Mucosa of rectum (tissue), 2 donors: ENCODE data around the gene KRTAP13-3.

Source experiments
- H3K27ac ChIP-seq, 2 donors: one replicate each; pipeline ENCODE4 v1.7.0; 2013; ENCODE audit warnings: inconsistent platforms in 2 of 2, low read depth in 2 of 2, low read length in 2 of 2
- H3K27me3 ChIP-seq, 2 donors: one replicate each; pipeline ENCODE4 v1.7.0; 2013; ENCODE audit warnings: low read length in 2 of 2; ENCODE audit not compliant: control insufficient read depth in 2 of 2, insufficient read depth in 2 of 2
- H3K36me3 ChIP-seq, 2 donors: one replicate each; pipeline ENCODE4 v1.7.0; 2013; ENCODE audit warnings: low read length in 2 of 2; ENCODE audit not compliant: control insufficient read depth in 2 of 2, insufficient read depth in 2 of 2
- H3K4me1 ChIP-seq, 2 donors: one replicate each; pipeline ENCODE4 v1.7.0; 2013; ENCODE audit warnings: low read length in 2 of 2, mild to moderate bottlenecking in 1 of 2; ENCODE audit not compliant: control insufficient read depth in 2 of 2, insufficient read depth in 2 of 2
- H3K4me3 ChIP-seq, 2 donors: one replicate each; pipeline ENCODE4 v1.7.0; 2013; ENCODE audit warnings: low read length in 2 of 2
- H3K9ac ChIP-seq, 2 donors: one replicate each; pipeline ENCODE4 v1.7.0; 2013; ENCODE audit warnings: low read length in 2 of 2, low read depth in 1 of 2, mild to moderate bottlenecking in 1 of 2
- H3K9me3 ChIP-seq, 2 donors: one replicate each; pipeline ENCODE4 v1.7.0; 2013; ENCODE audit warnings: low read length in 2 of 2; ENCODE audit not compliant: control insufficient read depth in 2 of 2
- donor health status: healthy.
- donor health status: Normal muscosa, but diverticular disease.

Gene KRTAP13-3

GRCh38 chr21:30425826-30426225 is at the start of gene KRTAP13-3:
KRTAP13-3 (minus strand) TSS chr21:30425926; CDS start chr21:30425912, 14 bp downstream.
- Histone ChIP-seq H3K36me3 (no peaks in the 10 kb centered on the region), H3K27ac (no peak within 1 kb of the TSS), H3K4me3 (no peak within 1 kb of the TSS), H3K27me3 (no peaks in the 10 kb centered on the region), H3K9ac (no peak within 1 kb of the TSS), H3K9me3 (no peaks in the 10 kb centered on the region), H3K4me1 (no peaks in the 10 kb centered on the region)

GRCh38 chr21:30468900-30469714 is 43.4 kb upstream of the KRTAP13-3 start:
- H3K27me3 ChIP-seq, result no peaks in the 10 kb centered on the region
- no peak overlapping the region for H3K9ac ChIP-seq
- peaks cover 0 to 3% of the 10 kb centered on the region in 2 donors for H3K9me3 ChIP-seq
- H3K4me1 ChIP-seq, result no peaks in the 10 kb centered on the region
- no peaks in the 10 kb centered on the region for H3K36me3 ChIP-seq
- no peak overlapping the region for H3K27ac ChIP-seq
- no peak overlapping the region for H3K4me3 ChIP-seq

DNA sequence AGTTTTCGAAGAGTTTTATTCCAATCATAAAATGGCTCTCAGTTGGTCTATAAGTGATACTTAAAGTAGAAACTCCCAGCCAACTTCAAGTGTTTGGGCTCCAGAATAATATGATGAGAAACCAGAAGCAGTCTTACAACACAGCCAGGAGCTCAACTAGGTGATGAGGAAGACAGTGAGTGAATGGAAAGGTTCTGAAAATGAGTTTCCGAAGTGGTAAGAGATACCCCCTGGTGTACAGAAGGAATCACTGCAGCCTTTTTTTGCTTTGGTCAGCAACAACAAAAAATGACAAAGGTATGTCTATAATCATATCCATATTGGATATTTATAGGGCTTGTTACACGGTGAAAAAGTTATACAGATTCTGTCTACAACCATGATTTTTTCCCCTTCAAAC is 38.0 kb upstream of the KRTAP13-3 start:
- no peak overlapping the region for H3K4me3 ChIP-seq
- no peaks in the 10 kb centered on the region for H3K4me1 ChIP-seq
- no peaks in the 10 kb centered on the region for H3K36me3 ChIP-seq
- no peaks in the 10 kb centered on the region for H3K27me3 ChIP-seq
- H3K9me3 ChIP-seq, result no peaks in the 10 kb centered on the region
- H3K9ac ChIP-seq, result no peak overlapping the region
- no peak overlapping the region for H3K27ac ChIP-seq

DNA sequence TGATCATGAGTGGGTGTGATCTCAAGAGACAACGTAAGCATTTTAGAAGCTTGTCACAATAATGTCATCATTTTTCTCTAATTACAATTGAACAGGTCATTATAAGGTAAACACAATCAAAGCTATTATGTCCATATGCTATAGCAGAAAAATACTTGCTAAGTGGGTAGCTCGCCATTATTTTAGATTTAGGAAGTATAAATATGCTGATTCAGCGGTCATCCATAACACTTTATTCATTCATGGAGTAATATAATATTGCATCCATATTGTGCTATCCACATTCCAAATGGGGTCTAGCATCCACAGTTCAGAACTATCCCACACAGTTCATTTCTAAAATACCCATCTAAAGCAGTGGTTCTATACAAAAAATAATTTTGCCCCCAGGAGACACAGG is 22.8 kb upstream of the KRTAP13-3 start:
- H3K4me1 ChIP-seq, result no peaks in the 10 kb centered on the region
- H3K27me3 ChIP-seq, result no peaks in the 10 kb centered on the region
- H3K27ac ChIP-seq, result no peak overlapping the region
- no peak overlapping the region for H3K9ac ChIP-seq
- peaks cover 0 to 2% of the 10 kb centered on the region in 2 donors for H3K9me3 ChIP-seq
- no peak overlapping the region for H3K4me3 ChIP-seq
- no peaks in the 10 kb centered on the region for H3K36me3 ChIP-seq

GRCh38 chr21:30447056-30447455 is 21.3 kb upstream of the KRTAP13-3 start:
- Histone ChIP-seq H3K9ac (no peak overlapping the region), H3K9me3 (peaks cover 0 to 2% of the 10 kb centered on the region in 2 donors), H3K4me1 (no peaks in the 10 kb centered on the region), H3K27ac (no peak overlapping the region), H3K27me3 (no peaks in the 10 kb centered on the region), H3K4me3 (no peak overlapping the region), H3K36me3 (no peaks in the 10 kb centered on the region)

DNA sequence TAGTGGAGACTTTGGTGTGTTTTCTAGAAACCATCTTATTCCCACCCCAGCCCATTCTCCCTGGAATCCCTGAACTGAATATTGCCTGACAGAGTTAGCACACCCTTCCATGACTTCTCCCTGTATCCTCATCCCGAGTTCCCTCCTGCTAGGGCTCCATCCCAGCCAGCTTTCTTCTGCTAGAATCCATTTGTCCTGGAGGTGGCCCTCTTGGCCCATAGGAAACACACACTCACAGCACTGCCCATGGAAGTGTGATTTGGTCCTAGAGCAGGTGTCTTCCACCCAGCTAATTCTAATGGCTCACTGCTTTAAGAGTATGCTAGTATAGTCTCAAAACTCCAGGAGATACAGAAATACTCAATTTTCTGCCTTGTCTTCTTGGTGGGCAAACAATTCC is 18.5 kb upstream of the KRTAP13-3 start:
- Histone ChIP-seq H3K4me3 (no peak overlapping the region), H3K36me3 (no peaks in the 10 kb centered on the region), H3K27ac (no peak overlapping the region), H3K4me1 (no peaks in the 10 kb centered on the region), H3K27me3 (no peaks in the 10 kb centered on the region), H3K9ac (no peak overlapping the region), H3K9me3 (peaks cover 0 to 2% of the 10 kb centered on the region in 2 donors)

GRCh38 chr21:30443226-30443625 is 17.5 kb upstream of the KRTAP13-3 start:
- Histone ChIP-seq H3K9me3 (peaks cover 0 to 2% of the 10 kb centered on the region in 2 donors), H3K36me3 (no peaks in the 10 kb centered on the region), H3K27ac (no peak overlapping the region), H3K4me1 (no peaks in the 10 kb centered on the region), H3K27me3 (no peaks in the 10 kb centered on the region), H3K4me3 (no peak overlapping the region), H3K9ac (no peak overlapping the region)

DNA sequence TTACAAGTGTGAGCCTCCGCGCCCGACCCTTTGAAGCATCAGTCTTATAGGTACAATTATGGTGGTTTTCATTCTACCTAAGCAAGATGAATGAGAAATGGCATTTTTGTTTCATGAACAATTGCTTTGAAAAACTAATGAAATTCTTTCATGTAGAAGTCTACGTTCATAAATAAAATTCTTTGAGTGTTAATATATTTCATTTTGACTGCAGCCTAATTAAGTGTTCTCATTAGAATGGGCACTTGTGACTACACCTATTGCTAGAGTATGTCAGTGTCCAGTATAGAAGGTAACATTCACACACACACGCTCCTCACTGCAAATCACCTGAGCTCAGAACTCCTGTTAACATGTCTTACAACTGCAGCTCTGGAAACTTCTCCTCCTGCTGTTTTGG is 14.2 kb upstream of the KRTAP13-3 start, which contains the start of gene KRTAP15-1:
Gene KRTAP15-1, plus strand, starts transcription at position 301 of the 400 bp plus-strand sequence. Its CDS starts 53 bp downstream, at position 354.
- Histone ChIP-seq H3K4me3 (no peak within 1 kb of the TSS), H3K27me3 (no peaks in the 10 kb centered on the region), H3K36me3 (no peaks in the 10 kb centered on the region), H3K27ac (no peak within 1 kb of the TSS), H3K9ac (no peak within 1 kb of the TSS), H3K9me3 (peaks cover 0 to 2% of the 10 kb centered on the region in 2 donors), H3K4me1 (no peaks in the 10 kb centered on the region)

DNA sequence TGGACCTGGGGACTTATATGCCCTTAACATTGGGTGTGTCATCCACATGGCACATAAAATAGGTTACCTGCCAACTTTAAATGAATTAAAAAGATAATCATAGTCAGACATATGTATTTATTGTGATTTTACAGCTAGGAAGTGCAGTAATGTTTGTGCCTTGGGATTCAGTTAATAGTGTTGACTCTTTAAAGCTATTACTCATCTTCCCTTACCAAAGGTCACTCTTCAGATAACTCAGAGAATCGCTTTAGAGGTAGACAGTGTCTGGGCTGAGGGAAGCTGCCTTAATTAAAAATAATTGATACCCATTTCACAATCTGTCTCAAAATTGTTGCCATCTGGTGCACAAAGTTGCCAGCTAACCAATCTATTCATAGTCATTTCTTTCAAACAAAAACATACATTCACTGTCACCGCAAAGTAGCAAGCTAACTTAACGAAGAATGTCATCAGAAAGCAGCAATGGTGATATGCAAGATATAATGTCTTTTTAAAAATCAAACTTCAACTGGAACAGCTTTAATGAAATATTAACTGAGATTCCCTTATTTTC is 11.4 kb upstream of the KRTAP13-3 start:
- Histone ChIP-seq H3K4me3 (no peak overlapping the region), H3K9me3 (no peaks in the 10 kb centered on the region), H3K36me3 (no peaks in the 10 kb centered on the region), H3K9ac (no peak overlapping the region), H3K27ac (no peak overlapping the region), H3K27me3 (no peaks in the 10 kb centered on the region), H3K4me1 (no peaks in the 10 kb centered on the region)

DNA sequence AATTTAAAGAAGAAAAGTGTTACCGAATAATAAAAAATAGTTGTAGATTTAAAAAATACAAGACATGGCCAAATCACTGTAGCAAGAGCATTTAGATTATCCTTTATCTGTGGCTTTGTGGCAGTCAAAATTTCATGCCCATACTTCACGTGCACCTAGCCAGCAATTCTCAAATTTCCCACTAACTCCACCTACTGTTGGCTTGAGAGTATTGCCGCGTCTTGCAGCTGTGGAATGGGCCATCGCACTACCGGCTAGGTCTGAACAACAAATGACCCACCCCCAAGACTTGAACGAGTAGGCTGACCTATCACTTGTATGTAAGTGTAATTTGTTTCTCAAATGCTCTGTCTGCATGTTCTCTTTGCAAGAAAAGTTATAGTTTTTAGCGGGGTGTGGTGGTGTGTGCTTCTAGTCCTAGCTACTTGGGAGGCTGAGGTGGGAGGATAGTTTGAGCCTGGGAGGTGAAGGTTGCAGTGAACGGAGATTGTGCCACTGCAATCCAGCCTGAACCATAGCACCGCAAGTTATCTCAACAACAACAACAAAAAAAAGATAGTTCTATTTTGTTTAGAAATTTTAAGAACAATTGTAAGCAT is 8.4 kb upstream of the KRTAP13-3 start:
- Histone ChIP-seq H3K27ac (no peak overlapping the region), H3K9me3 (no peaks in the 10 kb centered on the region), H3K4me3 (no peak overlapping the region), H3K9ac (no peak overlapping the region), H3K36me3 (no peaks in the 10 kb centered on the region), H3K4me1 (no peaks in the 10 kb centered on the region), H3K27me3 (no peaks in the 10 kb centered on the region)
